GM18520 (cell line): ENCODE data around the gene PALLD.

ENCODE experiments used
- ATAC-seq: cut with Tn5 transposase; IDR thresholded peaks from one replicate; pipeline ENCODE4 v1.9.1; 2021; ENCODE audit not compliant: unreplicated experiment

Gene PALLD

DNA sequence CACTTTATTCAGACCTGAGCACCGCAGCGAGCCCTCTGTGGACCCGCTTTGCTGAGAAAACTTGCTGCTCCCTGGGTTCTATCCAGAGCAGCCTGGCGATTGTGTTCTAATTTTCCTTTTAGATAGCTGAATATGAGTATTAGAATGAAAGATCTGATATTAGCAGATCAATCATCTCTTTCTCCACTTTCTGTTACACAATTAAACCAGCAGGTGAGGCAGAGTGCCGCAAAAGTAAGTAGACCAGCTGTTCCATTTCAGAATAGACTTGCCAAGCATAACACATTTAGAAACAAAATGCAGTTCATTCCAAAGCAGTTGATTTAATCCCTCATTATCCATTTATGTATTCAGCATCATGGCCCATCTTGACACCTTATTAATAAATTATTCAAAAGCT lies 58.6 kb downstream of the PALLD start:
- no peak for ATAC-seq

DNA sequence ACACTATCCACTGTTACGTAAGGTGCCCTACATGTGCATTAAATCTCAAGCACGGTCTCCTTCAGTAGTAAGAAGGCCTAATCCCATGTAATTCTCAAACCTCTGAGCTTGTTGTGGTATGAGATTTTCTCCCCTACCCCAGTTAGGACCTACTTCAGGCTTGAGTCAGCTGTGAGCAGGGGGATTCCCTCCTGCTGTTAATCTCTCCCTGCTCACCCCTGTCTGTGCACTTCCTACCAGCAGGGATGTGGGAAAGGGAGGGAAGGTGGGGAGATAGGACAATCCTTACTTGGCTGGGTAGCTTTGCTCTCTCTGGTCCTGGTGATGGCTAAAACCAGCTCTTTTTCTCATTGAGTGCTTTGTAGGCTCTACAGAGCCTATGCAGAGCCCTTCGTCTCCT lies 60.8 kb downstream of the PALLD start:
- no peak for ATAC-seq

DNA sequence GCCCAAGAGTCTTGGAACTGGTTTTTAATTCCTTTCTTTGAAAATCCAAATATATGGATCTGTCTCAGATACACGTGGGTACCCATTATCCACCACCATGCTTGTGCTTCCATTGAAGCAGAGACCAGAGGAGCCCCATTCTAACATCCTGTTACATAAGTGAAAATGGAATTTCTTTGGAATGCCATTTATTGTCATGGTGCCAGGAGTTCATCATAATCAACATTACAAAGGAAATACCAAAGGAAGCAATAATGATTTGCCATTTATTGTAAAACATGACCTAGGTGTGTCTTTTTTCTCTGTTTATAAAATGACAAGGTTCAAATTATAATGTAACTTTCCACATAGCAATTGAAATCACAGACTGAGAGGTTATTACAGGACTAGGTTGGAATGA lies 61.7 kb downstream of the PALLD start:
- no peak for ATAC-seq

DNA sequence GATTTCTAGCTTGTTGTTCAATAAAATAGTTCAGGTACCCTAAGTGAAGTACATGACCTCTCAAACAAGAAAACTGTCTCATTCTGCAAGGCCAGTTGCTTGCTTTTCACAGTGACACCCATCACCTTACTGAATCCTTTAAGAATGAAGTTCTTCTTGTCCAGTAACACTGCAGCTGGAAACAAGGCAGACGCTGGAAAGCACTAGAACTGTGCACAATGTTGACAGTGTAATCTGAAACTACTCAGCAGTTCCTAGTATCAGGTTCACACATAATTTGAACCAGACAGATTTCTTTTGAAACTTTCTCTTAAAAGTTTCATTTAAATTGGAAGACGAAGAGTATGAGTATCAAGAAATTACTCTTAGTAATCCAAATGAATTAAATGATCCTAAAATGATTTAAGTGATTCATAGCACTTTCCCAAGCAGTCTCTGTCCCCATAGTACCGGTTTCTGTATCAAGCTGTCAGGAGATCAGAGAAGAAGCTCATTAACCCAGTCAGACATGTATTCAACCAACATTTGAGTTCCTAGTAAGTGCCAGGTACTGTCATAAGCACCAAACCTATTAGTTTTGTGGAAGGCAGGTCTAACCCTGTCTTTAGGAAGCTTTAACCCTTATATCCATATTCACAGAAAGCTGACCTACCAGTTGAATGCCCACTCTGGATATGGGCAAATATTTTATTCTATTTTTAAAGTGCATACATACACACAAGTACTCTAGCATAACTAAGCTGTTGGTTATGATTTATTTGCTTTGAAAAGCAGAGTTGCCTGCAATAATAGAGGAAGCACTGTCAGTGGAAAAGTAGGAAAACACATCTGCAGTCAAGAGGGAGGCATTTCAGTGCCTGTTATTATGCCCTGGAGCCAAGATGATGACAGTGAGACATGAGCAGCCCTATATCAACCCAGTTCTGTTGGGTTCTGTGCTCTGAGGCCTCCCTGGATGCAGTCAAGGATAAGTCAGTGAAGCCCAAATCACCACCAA lies 63.6 kb downstream of the PALLD start:
- ATAC-seq, result no peak

DNA sequence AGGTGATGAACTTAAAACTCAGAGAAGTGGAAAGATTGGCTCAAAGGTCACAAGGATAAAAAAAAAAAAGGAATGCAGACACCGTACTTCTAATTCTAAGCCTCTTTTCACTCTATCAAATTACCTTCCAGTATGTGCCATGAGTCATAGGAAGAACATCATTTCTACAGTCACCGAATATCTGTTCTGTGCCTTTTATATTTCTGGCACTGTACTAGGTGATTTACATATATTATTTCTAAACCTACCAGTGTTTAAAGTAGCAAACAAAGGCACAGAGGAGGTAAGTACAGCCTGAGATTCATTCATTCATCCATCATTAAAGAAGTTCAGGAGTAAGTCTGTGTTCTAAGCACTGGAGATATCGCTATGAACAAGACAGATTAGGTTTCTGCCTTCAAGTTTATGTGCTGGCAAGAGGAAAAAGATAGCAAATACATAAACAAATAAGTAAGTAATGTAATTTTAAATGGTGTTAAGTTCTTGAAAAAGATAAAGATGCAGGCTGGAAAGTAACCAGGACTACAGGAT lies 65.3 kb downstream of the PALLD start:
- no peak for ATAC-seq

DNA sequence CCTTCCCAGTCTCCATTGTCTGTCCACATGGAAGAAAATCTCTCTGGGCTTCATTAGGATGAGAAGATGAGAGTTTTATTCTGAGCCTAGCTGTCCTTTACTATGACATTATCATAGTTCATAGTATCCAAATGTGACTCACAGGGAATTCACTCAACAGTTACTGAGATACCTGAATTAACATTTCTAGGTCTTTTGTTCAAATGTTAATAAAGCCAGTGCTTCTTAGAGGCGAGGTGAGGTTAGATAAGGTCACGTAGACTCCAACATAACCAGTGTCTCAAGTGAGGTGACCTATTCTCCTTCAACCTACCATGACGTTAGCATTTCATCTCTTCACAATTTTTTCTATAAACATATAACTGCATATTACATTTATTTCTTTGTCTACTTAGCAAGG lies 67.2 kb downstream of the PALLD start:
- no peak for ATAC-seq

DNA sequence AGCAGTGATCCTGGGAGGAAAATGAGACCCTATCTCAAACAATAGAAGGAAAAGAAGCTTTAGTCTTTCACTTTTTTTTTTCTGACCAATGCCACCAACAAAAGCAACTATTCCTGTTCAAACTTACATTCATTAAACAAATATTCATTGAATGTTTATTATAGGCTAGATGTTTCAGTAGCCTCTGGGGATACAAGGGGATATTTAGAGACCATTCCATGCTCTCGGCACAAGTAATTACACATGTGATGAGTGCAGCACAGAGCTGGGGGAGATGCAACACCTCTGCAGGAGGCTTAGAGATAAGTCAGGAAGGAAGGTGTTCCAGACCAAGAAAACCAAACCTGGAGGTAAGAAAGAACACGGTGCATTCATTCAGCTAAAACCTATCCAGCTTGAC lies 68.3 kb downstream of the PALLD start:
- ATAC-seq, result no peak

DNA sequence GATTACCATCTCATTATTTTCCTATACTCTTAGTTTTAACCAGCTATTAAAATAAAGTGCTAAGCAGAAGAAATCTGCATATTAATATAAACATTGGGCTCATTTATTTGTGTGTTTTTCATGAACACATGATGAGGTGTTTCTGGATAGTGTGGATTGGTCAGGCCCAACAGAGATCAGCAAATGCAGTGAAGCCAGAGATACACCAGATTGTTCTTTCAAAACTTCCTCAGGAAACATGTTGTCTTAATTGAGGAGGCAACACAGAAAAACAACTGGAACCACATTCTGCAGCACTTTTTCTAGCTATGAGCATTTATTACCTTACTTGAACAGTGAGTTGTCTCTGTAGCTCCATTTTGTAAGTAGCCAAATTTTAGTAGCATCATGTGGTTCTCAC lies 69.9 kb downstream of the PALLD start:
- no peak for ATAC-seq

DNA sequence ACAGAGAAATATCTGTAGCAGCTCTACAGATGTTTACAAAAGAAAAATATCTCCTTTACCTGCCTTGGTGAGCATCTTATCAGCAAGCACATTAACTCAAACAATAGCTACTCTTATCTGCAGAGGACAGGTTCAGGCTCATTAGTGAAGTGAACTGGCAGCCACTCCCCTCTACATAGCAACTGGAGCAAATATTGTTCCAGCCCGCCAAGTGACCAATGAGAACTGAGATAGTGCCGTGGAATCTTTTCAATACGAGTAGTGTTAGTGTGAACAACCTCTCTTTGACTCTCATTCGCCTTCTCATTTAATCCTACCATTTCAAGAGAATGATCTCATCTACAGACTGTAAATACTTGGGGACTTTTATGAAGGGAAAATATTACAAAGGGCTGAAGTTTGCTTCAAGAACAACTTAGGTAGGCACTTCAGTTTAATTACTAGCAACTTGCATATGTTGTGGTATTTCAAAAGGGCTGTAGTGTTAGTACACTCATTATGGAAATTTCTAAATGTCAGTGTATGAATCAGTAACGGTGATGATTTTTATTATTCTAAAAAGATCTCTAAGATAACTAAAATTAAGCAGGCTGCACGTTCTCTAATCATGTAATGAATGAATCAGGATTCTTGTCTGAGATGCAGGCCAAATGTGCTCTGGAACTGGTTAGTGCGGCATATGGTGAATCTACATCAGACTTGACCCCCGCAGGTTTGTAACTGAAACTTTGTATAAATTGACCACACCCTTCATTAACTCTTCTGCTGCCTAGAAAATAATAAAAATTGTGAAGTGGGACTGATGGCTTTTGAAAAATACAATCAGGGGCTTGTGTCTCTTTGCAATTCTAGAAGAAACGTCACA lies 72.4 kb downstream of the PALLD start:
- no peak for ATAC-seq

DNA sequence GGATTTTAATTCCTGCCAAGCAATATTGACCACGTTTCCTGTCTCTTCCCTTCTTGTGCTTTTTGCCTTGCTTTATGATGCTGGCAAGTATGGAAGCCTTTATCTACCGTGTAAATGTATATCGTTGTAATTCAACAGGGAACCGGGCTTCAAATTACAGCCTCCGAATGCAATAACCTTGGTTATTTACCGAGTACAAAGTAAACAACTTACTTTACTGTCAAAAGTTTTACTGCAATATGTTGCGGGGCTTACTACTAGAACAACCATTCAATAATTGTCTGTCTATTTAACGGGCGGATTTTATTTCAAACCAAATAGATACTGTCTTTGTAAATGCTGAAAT lies 73.1 kb downstream of the PALLD start:
- ATAC-seq, result no peak

DNA sequence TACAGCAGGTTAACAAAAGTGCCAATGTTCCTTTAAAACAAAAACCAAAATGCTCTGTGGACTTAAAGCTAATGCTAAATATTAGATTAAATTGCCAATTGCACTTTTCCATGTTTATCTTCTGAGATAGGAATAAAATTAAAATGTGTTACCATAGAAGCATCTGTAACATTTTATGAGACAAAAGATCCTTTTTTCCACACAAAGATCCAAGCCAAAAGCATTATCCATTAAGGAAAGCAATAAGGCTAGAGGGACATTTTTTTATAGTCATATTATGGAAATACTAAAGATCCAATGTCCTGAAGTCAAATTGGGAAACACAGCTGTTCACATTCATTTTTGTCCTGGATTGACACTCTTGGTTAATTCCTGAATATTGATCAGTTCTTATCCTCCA lies 73.6 kb downstream of the PALLD start:
- ATAC-seq, result no peak

DNA sequence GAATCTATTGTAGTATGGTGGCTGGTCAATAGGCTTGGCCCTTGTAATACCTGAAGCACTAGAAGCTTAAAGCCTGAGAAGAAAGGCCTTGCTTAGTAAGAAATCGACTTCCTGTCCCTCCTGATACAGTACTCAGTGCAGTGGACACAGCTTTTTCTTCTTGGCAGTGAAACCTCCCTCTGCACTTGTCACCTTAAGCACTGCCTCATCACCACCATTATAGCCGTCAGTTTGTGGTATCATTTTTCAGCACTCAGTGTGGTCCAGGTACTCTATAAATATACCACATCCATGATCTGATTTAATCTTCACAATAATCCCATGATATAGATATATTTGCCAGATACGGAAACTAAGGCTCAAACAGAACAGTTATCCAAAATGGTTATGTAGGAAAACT lies 75.2 kb downstream of the PALLD start:
- ATAC-seq, result no peak

DNA sequence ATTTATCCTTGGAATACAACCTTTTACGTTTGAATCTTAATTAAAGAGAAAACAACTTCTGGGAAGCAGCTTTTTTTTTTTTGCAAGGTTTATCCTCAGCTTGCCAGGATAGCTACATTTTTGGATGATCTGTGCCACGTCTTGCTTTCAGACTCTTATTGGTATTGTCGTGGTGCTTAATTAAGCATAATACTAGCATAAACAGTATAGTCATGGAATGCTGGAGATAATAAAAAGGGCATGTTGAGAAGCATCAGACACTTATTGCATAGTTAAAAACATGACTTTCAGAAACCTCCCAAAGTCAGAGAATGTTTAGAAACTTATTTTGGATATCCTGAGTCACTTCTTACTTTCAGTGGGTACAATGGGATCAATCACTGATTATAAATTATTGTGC lies 77.0 kb downstream of the PALLD start:
- ATAC-seq, result no peak

DNA sequence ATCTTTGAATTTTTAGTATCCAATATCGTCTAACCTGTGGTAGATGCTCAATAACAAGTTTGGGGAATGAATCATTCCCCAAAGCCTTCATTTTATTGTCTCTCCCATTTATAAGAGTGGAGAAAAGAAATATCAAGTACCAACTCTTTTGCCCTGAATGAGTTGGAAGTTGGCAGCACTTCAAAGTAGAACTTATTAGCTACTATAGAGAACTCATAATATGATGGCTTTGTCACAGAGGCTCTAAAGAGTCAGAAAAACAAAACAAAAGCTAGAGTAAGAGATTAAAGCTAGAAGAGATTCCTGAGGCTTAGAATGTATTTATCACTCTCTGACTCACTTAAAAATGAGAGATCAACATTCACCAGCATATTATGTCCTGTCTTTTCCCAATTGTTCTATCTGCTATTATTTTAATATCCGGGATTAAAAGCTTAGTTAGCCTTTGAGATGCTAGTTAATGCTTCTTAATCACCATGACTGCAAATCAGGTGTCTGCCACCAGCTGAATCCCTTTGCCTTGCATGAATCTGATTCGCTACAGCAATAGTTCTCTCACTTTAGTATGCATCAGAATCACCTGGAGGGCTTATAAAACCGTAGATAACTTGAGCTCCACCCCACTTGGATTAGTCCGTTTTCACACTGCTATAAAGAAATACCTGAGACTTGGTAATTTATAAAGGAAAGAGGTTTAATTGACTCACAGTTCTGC lies 77.9 kb downstream of the PALLD start:
- ATAC-seq, result no peak

DNA sequence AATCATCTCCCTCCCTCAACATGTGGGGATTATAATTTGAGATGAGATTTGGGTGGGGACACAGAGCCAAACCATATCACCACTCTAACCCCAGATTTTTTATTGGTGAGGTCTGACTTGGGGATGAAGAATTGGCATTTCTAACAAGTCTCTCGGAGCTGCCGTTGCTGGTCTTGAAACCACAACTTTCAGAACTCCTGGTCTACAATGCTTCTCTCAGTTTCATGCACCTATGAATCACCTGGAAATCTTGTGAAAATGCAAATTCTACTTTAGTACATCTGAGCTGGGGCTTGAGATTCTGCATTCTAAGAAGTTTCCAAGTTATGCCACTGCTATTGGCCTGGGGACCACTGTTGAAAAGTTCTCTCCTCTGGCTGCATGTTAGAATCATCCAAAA lies 78.6 kb downstream of the PALLD start:
- no peak for ATAC-seq

DNA sequence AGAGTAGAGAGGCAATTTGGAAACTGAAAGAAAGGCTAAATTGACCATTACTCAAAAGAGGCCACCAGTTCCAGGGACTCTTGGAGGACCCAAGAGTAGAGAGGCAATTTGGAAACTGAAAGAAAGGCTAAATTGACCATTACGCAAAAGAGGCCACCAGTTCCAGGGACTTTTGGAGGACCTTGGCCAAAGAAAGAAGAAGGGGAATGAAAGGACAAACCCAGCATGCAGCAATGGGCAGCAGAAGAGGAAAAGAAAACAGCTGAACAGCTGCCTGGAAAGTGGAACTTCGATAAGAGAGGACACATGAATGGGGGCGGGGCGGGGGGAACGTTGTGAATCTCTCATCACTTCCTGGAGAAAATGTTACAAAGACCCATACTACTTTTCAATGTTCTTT lies 80.8 kb downstream of the PALLD start:
- no peak for ATAC-seq

DNA sequence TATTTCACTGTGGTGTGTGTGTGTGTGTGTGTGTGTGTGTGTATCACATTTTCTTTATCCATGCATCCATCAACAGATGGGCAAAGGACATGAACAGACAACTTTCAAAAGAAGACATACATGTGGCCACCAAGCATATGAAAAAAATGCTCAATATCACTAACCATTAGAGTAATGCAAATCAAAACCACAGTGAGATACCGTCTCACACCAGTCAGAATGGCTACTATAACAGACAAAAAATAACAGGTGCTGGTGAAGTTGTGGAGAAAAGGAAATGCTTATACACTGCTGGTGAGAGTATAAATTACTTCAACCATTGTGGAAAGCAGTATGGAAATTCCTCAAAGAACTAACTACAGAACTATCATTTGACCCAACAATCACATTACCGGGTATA lies 83.4 kb downstream of the PALLD start:
- no peak for ATAC-seq

DNA sequence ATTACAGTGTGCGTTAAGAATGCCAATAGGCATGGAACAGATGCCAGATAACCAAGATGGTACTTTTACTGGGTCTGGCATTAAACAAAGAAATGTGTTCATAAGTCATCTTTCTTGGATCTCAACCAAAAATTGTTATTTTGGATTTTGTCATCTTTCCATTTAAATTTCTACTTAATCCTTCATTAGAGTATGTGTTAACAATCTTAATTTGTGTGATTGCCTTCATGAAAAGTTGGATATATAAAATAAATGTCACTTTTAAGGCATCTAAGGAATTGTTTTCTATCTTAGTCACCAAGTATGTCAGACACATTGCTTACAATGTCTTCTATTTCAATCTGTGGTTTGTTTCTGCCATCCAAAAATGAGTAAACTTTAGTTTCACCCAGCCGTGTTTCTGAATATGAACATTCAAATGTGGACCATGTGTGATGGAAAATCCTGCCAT lies 87.5 kb downstream of the PALLD start:
- no peak for ATAC-seq

DNA sequence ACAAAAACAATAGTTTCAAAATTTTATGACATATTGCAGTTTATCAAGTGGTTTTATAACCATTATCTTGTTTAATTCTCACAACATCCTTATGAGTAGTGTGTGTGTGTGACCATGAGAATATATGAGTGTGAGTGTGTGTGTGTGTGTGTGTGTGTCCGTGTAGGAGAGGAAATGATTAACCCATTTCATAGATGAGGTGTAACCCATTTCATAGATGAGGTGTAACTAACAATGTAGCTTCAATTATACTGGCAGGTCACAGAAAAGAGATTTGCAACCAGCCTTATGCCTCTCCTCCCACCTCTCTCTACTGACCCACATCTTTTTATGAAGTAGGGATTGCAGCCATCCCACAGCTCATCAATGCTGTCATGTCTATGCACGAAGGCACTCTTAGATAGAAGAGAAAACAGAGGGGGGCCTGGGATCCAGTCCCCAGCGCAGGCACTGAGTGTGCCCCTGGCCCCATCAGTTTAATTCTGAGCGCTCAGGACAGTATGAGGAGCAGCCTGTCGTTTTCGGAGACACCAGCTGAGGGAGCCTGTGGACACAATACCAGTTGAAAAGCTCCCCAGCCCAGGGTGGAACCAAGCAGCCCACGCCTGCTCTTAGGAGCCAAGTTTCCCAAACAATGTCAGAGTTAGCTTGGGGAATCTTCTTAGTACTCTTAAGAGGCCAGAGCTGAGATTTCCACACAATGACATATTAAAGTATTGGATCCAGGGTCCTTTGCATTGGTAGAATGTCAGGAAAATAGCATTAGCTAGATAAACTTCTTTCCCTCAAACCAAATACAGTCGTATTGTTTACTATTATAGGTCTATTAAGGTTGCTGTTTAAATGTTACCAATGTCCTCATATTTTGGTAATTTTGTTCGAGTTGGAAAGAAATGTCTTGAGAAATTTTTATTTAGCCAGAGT lies 88.6 kb downstream of the PALLD start:
- ATAC-seq, result peak; percentile 56

DNA sequence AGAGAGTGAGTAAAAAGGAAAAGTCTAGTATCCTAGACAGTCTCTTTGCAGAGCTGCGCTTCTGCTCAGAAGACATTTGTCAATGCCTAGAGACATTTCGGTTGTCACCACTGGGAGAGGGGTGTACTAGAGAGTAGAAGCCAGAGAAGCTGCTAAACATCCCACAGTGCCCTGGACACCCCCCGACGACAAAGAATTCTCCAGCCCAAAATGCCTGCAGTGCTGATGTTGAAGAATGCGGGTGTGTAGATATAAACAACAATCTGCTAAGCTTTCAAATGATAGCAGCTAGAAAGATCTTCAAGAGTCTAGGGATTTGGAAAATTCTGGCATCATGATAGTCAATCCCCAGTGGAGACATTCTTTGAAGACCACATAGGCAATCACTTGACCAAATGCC lies 90.1 kb downstream of the PALLD start:
- no peak for ATAC-seq
